Left ventricle myocardium inferior (tissue), 1 donor: ENCODE data around the gene OR1E2. TPM values are rescaled to one million over a fixed set of nuclear protein-coding genes. Genes with fewer than 3 reads are reported as not detected.
"Not testable (repeated sequence)": the region's sequence is repeated elsewhere in the genome, so short reads cannot be mapped to it uniquely, and the experiment has no call there.

Experiments used
- DNase-seq: peaks from one replicate; pipeline ENCODE4 v3.0.0-alpha.2; 2020
- H3K27ac ChIP-seq: fragments of 200-600 bp; replicated peaks from 2 replicates; pipeline ENCODE4 v1.8.0; 2021
- H3K27me3 ChIP-seq: fragments of 200-600 bp; 2 replicates; pipeline ENCODE4 v1.8.0; 2021; ENCODE audit warnings: low read depth
- H3K36me3 ChIP-seq: fragments of 200-600 bp; 2 replicates; pipeline ENCODE4 v1.8.0; 2021
- H3K4me1 ChIP-seq: fragments of 200-600 bp; 2 replicates; pipeline ENCODE4 v1.8.0; 2021
- H3K4me3 ChIP-seq: fragments of 200-600 bp; 2 replicates; pipeline ENCODE4 v1.8.0; 2021; ENCODE audit warnings: mild to moderate bottlenecking, moderate library complexity
- H3K9me3 ChIP-seq: fragments of 200-600 bp; replicated peaks from 2 replicates; pipeline ENCODE4 v1.8.0; 2021
- CTCF ChIP-seq: fragments of 200-600 bp; IDR thresholded peaks from 2 replicates; pipeline ENCODE4 v1.8.0; 2021; ENCODE audit warnings: antibody characterized with exemption, mild to moderate bottlenecking, borderline replicate concordance
- intact Hi-C: fragments of 100-400 bp; cut with micrococcal nuclease; formaldehyde crosslinking; loops from one replicate; pipeline ENCODE4 v1.11.0; 2022
- total RNA-seq: library from RNA; stranded (reverse); fragmentation: NEBNext Ultra II Directional; extraction: Animal tissue kit (Norgen Biotek cat#: 25700); gene quantifications from one replicate; pipeline ENCODE4 v1.2.1, GENCODE V29; 2021
- donor health status: DM: no; HTN: yes; CAD: no; lungs with severe emphysema.

The OR1E2 gene
- total RNA-seq, 1 donor from 2014 or later = not detected

- Histone ChIP-seq H3K4me1 (no peaks in the 10 kb centered on the region), H3K36me3 (no peaks in the 10 kb centered on the region), H3K9me3 (no peaks in the 10 kb centered on the region), H3K27me3 (no peaks in the 10 kb centered on the region), H3K27ac (no peak overlapping the region), H3K4me3 (no peak overlapping the region)
- intact Hi-C loops = no loop called here
- TF ChIP-seq CTCF = no peak
- no peak for DNase-seq
Observed at GRCh38 chr17:3447625-3448024, 14.0 kb upstream of the OR1E2 start.

GRCh38 chr17:3440451-3440850 is 6.8 kb upstream of the OR1E2 start:
- no peak overlapping the region for H3K27ac ChIP-seq
- H3K4me1 ChIP-seq = no peaks in the 10 kb centered on the region
- H3K36me3 ChIP-seq = no peaks in the 10 kb centered on the region
- intact Hi-C loops = no loop called here
- DNase-seq = no peak
- no peak for TF ChIP-seq CTCF
- H3K27me3 ChIP-seq = peaks cover 8% of the 10 kb centered on the region
- H3K4me3 ChIP-seq = no peak overlapping the region
- H3K9me3 ChIP-seq = no peaks in the 10 kb centered on the region

- H3K27ac ChIP-seq = no peak overlapping the region
- no peak for DNase-seq
- no peak overlapping the region for H3K4me3 ChIP-seq
- TF ChIP-seq CTCF = no peak
- H3K4me1 ChIP-seq = no peaks in the 10 kb centered on the region
- H3K36me3 ChIP-seq = no peaks in the 10 kb centered on the region
- H3K27me3 ChIP-seq = peaks cover 8% of the 10 kb centered on the region
- H3K9me3 ChIP-seq = no peaks in the 10 kb centered on the region
- intact Hi-C loops = no loop called here
Observed at GRCh38 chr17:3438368-3438767, 4.7 kb upstream of the OR1E2 start.

GRCh38 chr17:3433215-3433614 is 426 bp downstream of the OR1E2 start:
- H3K4me1 ChIP-seq, H3K36me3 ChIP-seq, DNase-seq, H3K4me3 ChIP-seq, H3K27ac ChIP-seq, H3K27me3 ChIP-seq, intact Hi-C loops: not testable (repeated sequence)
- H3K9me3 ChIP-seq = peaks cover 18% of the 10 kb centered on the region

- no peaks in the 10 kb centered on the region for H3K36me3 ChIP-seq
- DNase-seq = no peak
- no peak overlapping the region for H3K4me3 ChIP-seq
- H3K27me3 ChIP-seq = no peaks in the 10 kb centered on the region
- H3K4me1 ChIP-seq = no peaks in the 10 kb centered on the region
- H3K9me3 ChIP-seq = peaks cover 12% of the 10 kb centered on the region
- H3K27ac ChIP-seq = no peak overlapping the region
- no peak for TF ChIP-seq CTCF
- intact Hi-C loops = no loop called here
Observed at GRCh38 chr17:3418222-3418621, 15.4 kb downstream of the OR1E2 start.

- Histone ChIP-seq H3K36me3 (no peaks in the 10 kb centered on the region), H3K4me1 (no peaks in the 10 kb centered on the region), H3K9me3 (peaks cover 12% of the 10 kb centered on the region), H3K27ac (no peak overlapping the region), H3K27me3 (no peaks in the 10 kb centered on the region), H3K4me3 (no peak overlapping the region)
- no peak for TF ChIP-seq CTCF
- intact Hi-C loops = no loop called here
- DNase-seq = no peak
Observed at GRCh38 chr17:3415610-3416009, 18.0 kb downstream of the OR1E2 start.

- intact Hi-C loops, H3K27ac ChIP-seq, H3K36me3 ChIP-seq, DNase-seq, H3K27me3 ChIP-seq, H3K4me1 ChIP-seq, H3K4me3 ChIP-seq: not testable (repeated sequence)
- peaks cover 20% of the 10 kb centered on the region for H3K9me3 ChIP-seq
Observed at GRCh38 chr17:3412216-3412615, 21.4 kb downstream of the OR1E2 start.
